T follicular helper cell (primary cell): Measurements from ENCODE around the gene SYCP1.
"Not testable (repeated sequence)": the region's sequence is repeated elsewhere in the genome, so short reads cannot be mapped to it uniquely, and the experiment has no call there.

Experiments
- DNase-seq: peaks from one replicate; pipeline ENCODE4 v3.0.0-alpha.2; 2020; ENCODE audit warnings: low read depth
- total RNA-seq, 2 experiments: gene quantifications; one replicate each; lab custom pipeline; 2026; lab: John Stamatoyannopoulos, UW

The SYCP1 gene, protein sequence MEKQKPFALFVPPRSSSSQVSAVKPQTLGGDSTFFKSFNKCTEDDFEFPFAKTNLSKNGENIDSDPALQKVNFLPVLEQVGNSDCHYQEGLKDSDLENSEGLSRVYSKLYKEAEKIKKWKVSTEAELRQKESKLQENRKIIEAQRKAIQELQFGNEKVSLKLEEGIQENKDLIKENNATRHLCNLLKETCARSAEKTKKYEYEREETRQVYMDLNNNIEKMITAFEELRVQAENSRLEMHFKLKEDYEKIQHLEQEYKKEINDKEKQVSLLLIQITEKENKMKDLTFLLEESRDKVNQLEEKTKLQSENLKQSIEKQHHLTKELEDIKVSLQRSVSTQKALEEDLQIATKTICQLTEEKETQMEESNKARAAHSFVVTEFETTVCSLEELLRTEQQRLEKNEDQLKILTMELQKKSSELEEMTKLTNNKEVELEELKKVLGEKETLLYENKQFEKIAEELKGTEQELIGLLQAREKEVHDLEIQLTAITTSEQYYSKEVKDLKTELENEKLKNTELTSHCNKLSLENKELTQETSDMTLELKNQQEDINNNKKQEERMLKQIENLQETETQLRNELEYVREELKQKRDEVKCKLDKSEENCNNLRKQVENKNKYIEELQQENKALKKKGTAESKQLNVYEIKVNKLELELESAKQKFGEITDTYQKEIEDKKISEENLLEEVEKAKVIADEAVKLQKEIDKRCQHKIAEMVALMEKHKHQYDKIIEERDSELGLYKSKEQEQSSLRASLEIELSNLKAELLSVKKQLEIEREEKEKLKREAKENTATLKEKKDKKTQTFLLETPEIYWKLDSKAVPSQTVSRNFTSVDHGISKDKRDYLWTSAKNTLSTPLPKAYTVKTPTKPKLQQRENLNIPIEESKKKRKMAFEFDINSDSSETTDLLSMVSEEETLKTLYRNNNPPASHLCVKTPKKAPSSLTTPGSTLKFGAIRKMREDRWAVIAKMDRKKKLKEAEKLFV
- total RNA-seq, result 0 reads per million in 2 experiments

GRCh38 chr1:114854693-114855320 lies at the start of gene SYCP1:
Gene SYCP1 (plus strand): TSS chr1:114854863. CDS start chr1:114855465, 602 bp downstream.
- DNase-seq, result no peak

GRCh38 chr1:114819869-114820268 lies 34.8 kb upstream of the SYCP1 start:
- no peak for DNase-seq

DNA sequence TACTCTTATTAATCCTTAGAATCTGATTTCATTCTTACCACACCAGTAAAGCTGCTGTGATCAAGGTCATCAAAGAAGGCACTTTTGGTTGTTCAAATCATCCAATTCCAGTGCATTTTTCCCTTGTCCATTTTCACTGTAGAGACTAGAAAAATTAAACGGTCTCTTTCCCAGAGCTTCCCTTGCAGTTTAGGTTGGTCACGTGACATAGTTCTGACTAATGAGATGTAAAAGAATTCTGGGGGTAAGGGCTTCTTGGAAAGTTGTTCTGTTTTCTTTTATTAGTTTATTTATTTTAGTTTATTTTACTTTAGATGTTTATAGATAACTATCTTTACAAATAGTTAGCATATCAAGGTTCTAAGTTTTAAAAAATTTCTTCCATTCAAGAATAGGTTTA lies 34.3 kb upstream of the SYCP1 start:
- no peak for DNase-seq

GRCh38 chr1:114821978-114822377 lies 32.7 kb upstream of the SYCP1 start:
- no peak for DNase-seq

GRCh38 chr1:114828251-114828650 lies 26.4 kb upstream of the SYCP1 start:
- DNase-seq, result no peak

- DNase-seq, result not testable (repeated sequence)
These were observed 24.6 kb upstream of the SYCP1 start for GRCh38 chr1:114830075-114830474.

DNA sequence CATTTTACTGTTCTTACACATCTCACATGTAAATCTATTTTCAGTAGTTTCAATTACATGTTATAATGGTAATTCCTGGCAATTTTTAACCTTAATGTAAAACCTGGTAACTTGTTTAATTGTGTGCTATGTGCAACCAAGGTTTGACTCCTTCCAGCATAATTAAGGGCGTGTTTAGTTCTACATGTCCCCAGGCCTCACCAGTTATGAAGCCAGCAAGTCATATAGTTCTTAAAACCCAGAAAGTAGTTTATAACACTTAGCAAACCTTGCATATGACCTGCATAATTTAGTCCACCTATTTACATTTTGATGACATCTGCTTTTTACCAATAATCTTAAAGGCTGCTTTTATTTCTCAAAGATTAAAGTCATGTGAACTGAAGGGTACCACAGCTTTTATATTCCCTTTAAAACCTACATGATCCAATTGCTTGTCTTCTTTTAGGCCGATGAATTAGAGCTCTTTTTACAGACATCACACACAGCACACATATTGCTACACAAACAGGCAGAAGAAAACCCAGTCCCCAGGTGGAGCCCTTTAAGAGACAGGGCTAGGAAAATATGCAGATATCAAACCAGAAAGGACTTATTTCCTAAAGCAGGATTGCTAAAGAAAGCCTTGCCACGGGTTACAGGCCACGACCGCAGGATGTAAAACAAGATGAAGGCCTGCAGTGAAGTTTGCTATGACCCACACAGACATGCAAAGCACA lies 23.2 kb upstream of the SYCP1 start:
- no peak for DNase-seq

- DNase-seq, result no peak
These were observed 22.6 kb upstream of the SYCP1 start for GRCh38 chr1:114832057-114832456.

DNA sequence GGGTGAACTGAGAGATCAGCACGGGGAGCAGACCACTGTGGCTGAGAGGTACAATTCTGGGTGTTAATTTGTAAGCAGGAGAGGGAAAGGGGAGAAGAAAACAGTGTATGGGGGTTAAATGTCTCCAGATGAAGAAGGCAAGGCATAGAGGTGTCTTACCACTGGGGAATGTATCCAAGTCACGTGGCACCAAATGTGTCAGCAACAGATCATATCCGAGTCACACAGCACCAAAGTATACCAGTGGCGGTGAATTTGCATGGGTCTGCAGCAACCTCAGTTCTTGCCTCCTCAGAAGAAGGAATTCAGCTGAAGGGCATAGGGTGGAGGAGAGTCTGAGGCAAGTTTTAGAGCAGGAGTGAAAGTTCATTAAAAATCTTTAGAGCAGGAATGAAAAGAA lies 21.2 kb upstream of the SYCP1 start:
- no peak for DNase-seq

DNA sequence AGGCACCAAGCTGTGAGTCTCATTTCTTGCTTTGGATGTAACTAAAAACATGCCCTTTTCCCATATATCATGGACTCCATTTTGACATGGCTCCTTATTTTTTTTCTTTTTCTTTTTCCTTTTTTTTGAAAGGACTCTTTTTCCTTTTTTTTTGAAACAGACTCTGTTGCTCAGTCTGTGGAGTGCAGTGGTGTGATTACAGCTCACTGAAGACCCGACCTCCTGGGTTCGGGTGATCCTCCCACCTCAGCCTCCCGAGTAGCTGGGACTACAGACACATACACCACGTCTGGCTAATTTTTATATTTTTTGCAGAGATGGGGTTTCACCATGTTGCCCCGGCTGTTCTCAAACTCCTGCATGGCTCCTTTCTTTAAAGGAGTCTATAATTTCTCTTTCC lies 10.4 kb upstream of the SYCP1 start:
- no peak for DNase-seq

- no peak for DNase-seq
These were observed 1.1 kb upstream of the SYCP1 start for GRCh38 chr1:114853584-114853983.

GRCh38 chr1:114861384-114861783 lies 6.7 kb downstream of the SYCP1 start:
- no peak for DNase-seq

DNA sequence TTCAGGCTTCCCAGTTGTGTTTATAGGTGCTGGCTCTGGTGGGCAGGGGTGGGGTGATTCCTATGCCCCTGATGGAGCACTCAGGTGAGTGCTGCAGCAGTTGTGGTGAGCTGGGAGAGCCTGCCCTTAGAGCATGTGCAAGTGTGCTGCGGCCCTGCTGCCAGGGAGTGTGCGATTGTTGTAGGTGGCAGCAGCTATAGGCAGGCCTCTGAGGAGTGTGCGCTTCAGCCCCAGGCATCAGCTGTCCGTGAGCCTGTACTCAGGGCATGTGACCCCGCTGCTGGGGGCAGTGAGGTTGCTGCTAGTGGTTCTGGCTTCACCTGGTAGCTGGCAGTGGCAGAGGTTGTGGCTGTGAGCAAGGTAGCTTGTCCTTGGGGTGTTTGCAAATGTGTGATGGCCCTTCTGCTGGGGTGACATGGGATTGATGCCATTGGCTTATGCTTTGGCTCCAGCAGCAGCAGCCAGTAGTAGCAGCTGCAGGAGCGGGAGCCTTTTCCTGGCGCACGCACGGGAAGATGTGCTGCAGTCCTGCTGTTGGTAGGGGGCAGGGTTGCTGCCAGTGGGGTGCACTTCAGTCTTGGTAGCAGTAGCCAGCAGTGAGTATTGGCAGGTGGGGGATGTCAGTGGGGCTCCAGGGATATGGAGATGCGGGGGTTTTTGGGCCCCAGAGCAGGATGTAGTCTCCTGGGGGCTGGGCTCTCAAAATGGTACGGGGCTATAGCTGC lies 37.7 kb downstream of the SYCP1 start:
- DNase-seq, result no peak

DNA sequence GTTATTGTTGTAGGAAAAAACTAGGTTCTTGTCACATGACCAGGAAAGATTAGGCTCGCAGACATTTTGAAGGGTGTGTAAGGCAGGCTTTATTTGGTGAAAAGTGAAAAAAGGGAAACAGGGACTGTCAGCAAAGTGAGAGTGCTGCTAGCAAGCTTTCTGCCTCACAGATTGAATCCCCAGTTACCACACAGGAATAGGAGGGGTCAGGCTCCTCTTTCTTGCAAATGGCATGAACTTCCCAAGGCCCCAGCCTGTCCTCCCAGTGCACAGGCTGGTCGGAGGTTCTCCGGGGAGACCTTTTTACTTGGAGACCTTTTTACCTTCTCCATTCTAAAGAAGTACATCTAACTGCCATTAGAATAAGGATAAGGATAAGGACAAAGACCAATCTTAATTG lies 42.1 kb downstream of the SYCP1 start:
- DNase-seq, result no peak

DNA sequence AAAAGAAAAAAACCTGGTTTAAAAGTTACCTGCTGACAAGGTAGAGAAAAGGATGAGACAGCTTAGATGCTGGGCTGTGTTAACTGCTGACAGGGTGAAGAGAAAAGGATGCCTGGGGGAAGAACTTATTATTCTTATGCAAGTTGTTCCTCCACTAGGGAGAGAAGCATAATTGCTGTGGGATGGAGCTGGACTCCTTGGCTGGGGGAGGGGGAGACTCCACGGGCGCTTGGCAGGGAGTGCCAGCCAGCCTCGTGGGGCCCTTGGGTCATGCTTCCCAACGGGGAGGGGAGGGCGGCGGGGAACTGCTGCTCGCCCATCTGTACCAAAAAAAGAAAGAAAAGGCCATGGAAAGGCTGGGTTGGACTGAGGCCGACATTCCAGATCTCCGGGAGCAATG lies 47.2 kb downstream of the SYCP1 start:
- no peak for DNase-seq

GRCh38 chr1:114902343-114902742 lies 47.7 kb downstream of the SYCP1 start:
- no peak for DNase-seq

GRCh38 chr1:114903480-114903879 lies 48.8 kb downstream of the SYCP1 start:
- no peak for DNase-seq

DNA sequence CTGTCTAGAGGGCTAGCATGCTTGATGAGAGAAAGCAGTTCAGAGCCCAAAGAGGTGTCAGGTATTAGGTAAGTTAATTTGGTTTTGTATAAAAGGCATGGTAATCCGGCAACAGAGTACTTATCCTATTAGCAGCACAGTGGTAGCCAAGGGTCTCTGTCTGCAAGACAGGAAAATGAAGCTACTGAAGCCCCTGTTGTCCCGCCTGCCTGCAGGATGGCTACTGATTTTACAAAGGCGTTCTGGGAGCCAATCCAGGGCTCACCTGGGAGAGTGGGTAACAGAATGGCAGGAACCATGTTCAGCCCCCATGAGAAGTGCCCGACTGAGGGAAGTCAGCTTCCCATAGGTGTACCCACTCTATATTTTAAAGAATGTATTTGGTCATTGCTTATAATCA lies 61.1 kb downstream of the SYCP1 start:
- not testable (repeated sequence) for DNase-seq

GRCh38 chr1:114926607-114927006 lies 71.9 kb downstream of the SYCP1 start:
- no peak for DNase-seq

DNA sequence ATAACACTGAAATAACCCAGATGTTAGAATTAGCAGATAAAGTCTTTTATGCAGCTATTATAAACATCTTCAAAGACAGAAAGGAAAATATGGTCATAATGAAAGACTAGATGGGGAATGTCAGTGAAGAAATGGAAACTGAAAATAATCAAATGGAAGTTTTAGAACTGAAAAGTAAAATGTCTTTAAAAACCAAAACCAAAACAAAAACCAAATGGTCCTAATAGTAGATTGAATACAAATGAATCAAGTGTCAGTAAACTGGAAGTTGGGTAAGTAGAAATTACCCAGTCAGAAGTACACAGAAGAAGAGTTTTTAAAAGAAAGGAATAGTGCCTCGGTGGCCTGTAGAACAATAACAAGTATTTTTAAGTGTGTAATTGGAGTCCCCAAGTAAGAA lies 72.7 kb downstream of the SYCP1 start:
- no peak for DNase-seq

DNA sequence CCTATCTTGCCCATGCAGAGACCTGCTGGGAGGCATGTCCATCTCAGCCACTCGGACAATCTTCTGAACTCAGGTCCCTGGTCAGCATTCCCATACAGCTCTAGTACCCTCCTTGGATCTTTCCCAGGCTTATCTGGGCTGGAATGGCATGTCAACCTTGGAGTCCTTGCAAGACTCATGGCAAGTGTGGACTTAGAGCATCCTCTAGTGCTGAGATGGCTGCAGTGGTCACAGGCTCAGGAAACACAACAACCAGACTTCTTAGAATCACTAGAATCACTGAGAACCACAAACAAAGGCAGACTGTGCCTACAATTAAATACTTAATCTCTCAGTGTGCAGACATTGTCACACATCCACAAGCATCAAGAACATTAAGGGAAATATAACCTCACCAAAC lies 101.9 kb downstream of the SYCP1 start:
- no peak for DNase-seq
